H1 (cell line): ENCODE data around the gene CCDC14. TPM values are rescaled to one million over a fixed set of nuclear protein-coding genes. Genes with fewer than 3 reads are reported as not detected.

ENCODE experiments used
- CTCF ChIA-PET: fragments of 300-600 bp; sonication (Branson Sonifier 250); formaldehyde crosslinking; loops from one replicate; lab custom pipeline; 2021; ENCODE audit not compliant: partially characterized antibody; lab: Charles Lee
- POLR2A ChIA-PET: fragments of 300-600 bp; sonication (Branson Sonifier 250); formaldehyde crosslinking; loops from one replicate; lab custom pipeline; 2021; ENCODE audit warnings: inconsistent platforms; ENCODE audit not compliant: partially characterized antibody; lab: Charles Lee
- DNase-seq, 2 experiments: peaks; one replicate each; pipeline versions ENCODE4 v3.0.0 to v3.0.0-alpha.2; 2010 to 2022; ENCODE audit warnings: low spot score in 2 of 2, low read depth in 1 of 2, mixed read lengths in 1 of 2
- FAIRE-seq: peaks from 2 replicates; lab custom pipeline; 2011; peaks lifted over from hg19 to GRCh38; lab: Jason Lieb, UNC
- H2AFZ ChIP-seq: 2 replicates; pipeline ENCODE4 v1.8.1; 2012; ENCODE audit warnings: low read length, inconsistent platforms
- H2AK5ac ChIP-seq: 2 replicates; pipeline ENCODE4 v1.6.1; 2013; ENCODE audit warnings: low read depth, low read length
- H2BK120ac ChIP-seq: replicated peaks from 2 replicates; pipeline ENCODE3; 2013; ENCODE audit warnings: low read depth, low read length, inconsistent platforms
- H2BK12ac ChIP-seq: 2 replicates; pipeline ENCODE4 v1.6.1; 2013; ENCODE audit warnings: low read depth, low read length
- H2BK15ac ChIP-seq: 2 replicates; pipeline ENCODE4 v1.6.1; 2013; ENCODE audit warnings: low read length
- H2BK20ac ChIP-seq: 2 replicates; pipeline ENCODE4 v1.6.1; 2013; ENCODE audit warnings: low read length
- H2BK5ac ChIP-seq: 2 replicates; pipeline ENCODE4 v1.6.1; 2013; ENCODE audit warnings: low read depth, low read length
- H3K14ac ChIP-seq: 2 replicates; pipeline ENCODE4 v1.6.1; 2013; ENCODE audit warnings: inconsistent platforms; ENCODE audit not compliant: insufficient read length
- H3K18ac ChIP-seq: 2 replicates; pipeline ENCODE4 v1.6.1; 2013; ENCODE audit warnings: low read length; ENCODE audit errors: extremely low read depth
- H3K23ac ChIP-seq: 2 replicates; pipeline ENCODE4 v1.6.1; 2013; ENCODE audit warnings: inconsistent platforms; ENCODE audit not compliant: insufficient read length
- H3K23me2 ChIP-seq: 2 replicates; pipeline ENCODE4 v1.6.1; 2013; ENCODE audit warnings: low read depth, low read length
- H3K27ac ChIP-seq: 2 replicates; pipeline ENCODE4 v1.6.1; 2011; ENCODE audit warnings: low read depth, low read length, inconsistent platforms
- H3K27me3 ChIP-seq, 4 experiments: replicated peaks in 1 of 4; 1 replicate in 1 of 4; 2 replicates in 3 of 4; pipeline versions ENCODE4 v1.6.1 to v1.8.1; 2011 to 2013; ENCODE audit warnings: low read length in 3 of 4, mild to moderate bottlenecking in 3 of 4, inconsistent platforms in 2 of 4, mixed read lengths in 2 of 4, moderate library complexity in 1 of 4; ENCODE audit not compliant: control insufficient read depth in 3 of 4, insufficient read depth in 3 of 4; ENCODE audit errors: extremely low read depth in 1 of 4
- H3K36me3 ChIP-seq, 4 experiments: 2 replicates each; pipeline versions ENCODE4 v1.6.1 to v1.8.1; 2011 to 2013; ENCODE audit warnings: mild to moderate bottlenecking in 4 of 4, low read length in 3 of 4, moderate library complexity in 2 of 4, control low read depth in 1 of 4, inconsistent platforms in 1 of 4; ENCODE audit not compliant: insufficient read depth in 4 of 4, control insufficient read depth in 2 of 4
- H3K4ac ChIP-seq: replicated peaks from 2 replicates; pipeline ENCODE3; 2013; ENCODE audit warnings: low read length, low read depth, mixed read lengths, inconsistent platforms; ENCODE audit not compliant: insufficient read length
- H3K4me1 ChIP-seq, 4 experiments: replicated peaks in 1 of 4; 1 replicate in 1 of 4; 2 replicates in 3 of 4; pipeline versions ENCODE4 v1.6.1 to v1.8.1; 2011 to 2013; ENCODE audit warnings: low read length in 3 of 4, inconsistent platforms in 2 of 4, mixed read lengths in 1 of 4; ENCODE audit not compliant: insufficient read depth in 4 of 4, control insufficient read depth in 3 of 4
- H3K4me2 ChIP-seq, 2 experiments: 2 replicates each; pipeline versions ENCODE4 v1.6.1 to v1.8.1; 2011 to 2013; ENCODE audit warnings: low read depth in 2 of 2, low read length in 2 of 2, control low read depth in 1 of 2, inconsistent platforms in 1 of 2, mild to moderate bottlenecking in 1 of 2; ENCODE audit not compliant: insufficient read depth in 1 of 2
- H3K4me3 ChIP-seq, 4 experiments: fragments of 200-600, 300-600 bp in 1 of 4; sonication (generic), shearing (Covaris generic), sonication (Bioruptor Twin) in 1 of 4; 2 replicates each; pipeline versions ENCODE4 v1.5.1 to v1.8.1; 2011 to 2016; ENCODE audit warnings: low read length in 4 of 4, low read depth in 3 of 4, control low read depth in 2 of 4, inconsistent platforms in 2 of 4, mild to moderate bottlenecking in 2 of 4, mixed read lengths in 1 of 4, moderate library complexity in 1 of 4; ENCODE audit not compliant: insufficient read depth in 2 of 4; ENCODE audit errors: extremely low read depth in 1 of 4
- H3K56ac ChIP-seq: replicated peaks from 2 replicates; pipeline ENCODE3; 2013; ENCODE audit warnings: low read depth, mild to moderate bottlenecking, mixed read lengths, low read length, inconsistent platforms; ENCODE audit not compliant: insufficient read length
- H3K79me1 ChIP-seq: 2 replicates; pipeline ENCODE4 v1.6.1; 2013; ENCODE audit warnings: low read depth, low read length, control low read depth
- H3K79me2 ChIP-seq, 2 experiments: 2 replicates each; pipeline versions ENCODE4 v1.6.1 to v1.8.1; 2012 to 2013; ENCODE audit warnings: low read length in 2 of 2, mild to moderate bottlenecking in 2 of 2, inconsistent platforms in 1 of 2; ENCODE audit not compliant: insufficient read depth in 2 of 2, control insufficient read depth in 1 of 2
- H3K9ac ChIP-seq, 4 experiments: replicated peaks in 1 of 4; 1 replicate in 1 of 4; 2 replicates in 3 of 4; pipeline versions ENCODE4 v1.6.1 to v1.8.1; 2011 to 2013; ENCODE audit warnings: low read depth in 3 of 4, low read length in 3 of 4, control low read depth in 2 of 4, mild to moderate bottlenecking in 2 of 4, moderate library complexity in 2 of 4, inconsistent platforms in 1 of 4; ENCODE audit errors: extremely low read depth in 1 of 4
- H3K9me3 ChIP-seq, 2 experiments: 2 replicates each; pipeline versions ENCODE4 v1.6.1 to v1.8.1; 2012 to 2013; ENCODE audit warnings: mild to moderate bottlenecking in 2 of 2, moderate library complexity in 2 of 2, control low read depth in 1 of 2, inconsistent platforms in 1 of 2, low read depth in 1 of 2, low read length in 1 of 2, mixed read lengths in 1 of 2; ENCODE audit not compliant: insufficient read depth in 2 of 2
- H4K20me1 ChIP-seq, 2 experiments: replicated peaks in 1 of 2; 2 replicates each; pipeline versions ENCODE3 to v1.8.1; 2011 to 2013; ENCODE audit warnings: inconsistent platforms in 2 of 2, low read length in 2 of 2, mild to moderate bottlenecking in 1 of 2; ENCODE audit not compliant: insufficient read depth in 2 of 2, control insufficient read depth in 1 of 2
- H4K5ac ChIP-seq: 2 replicates; pipeline ENCODE4 v1.6.1; 2013; ENCODE audit warnings: low read length, low read depth, mixed read lengths, inconsistent platforms; ENCODE audit not compliant: insufficient read length
- H4K8ac ChIP-seq: 2 replicates; pipeline ENCODE4 v1.8.0; 2013; ENCODE audit warnings: mild to moderate bottlenecking, moderate library complexity, low read length, inconsistent platforms; ENCODE audit not compliant: insufficient read depth; ENCODE audit errors: extremely low read depth
- H4K91ac ChIP-seq: replicated peaks from 2 replicates; pipeline ENCODE3; 2013; ENCODE audit warnings: low read length, mixed read lengths, inconsistent platforms; ENCODE audit not compliant: insufficient read length
- ASH2L ChIP-seq: fragments of 200-600, 300-600 bp; sonication (generic); IDR thresholded peaks from one replicate; pipeline ENCODE4 v1.7.1; 2017; ENCODE audit warnings: low read length
- BACH1 ChIP-seq: IDR thresholded peaks from 2 replicates; pipeline ENCODE4 v1.6.1; 2012; ENCODE audit warnings: low read length, improper control_type of control experiment
- CREB1 ChIP-seq: IDR thresholded peaks from 2 replicates; pipeline ENCODE4 v1.6.1; 2012; ENCODE audit warnings: inconsistent platforms
- EZH2 ChIP-seq: fragments of 200-600 bp; sonication (generic); IDR thresholded peaks from 2 replicates; pipeline ENCODE4 v1.7.1; 2012; ENCODE audit warnings: low read depth, mild to moderate bottlenecking, moderate library complexity, low read length, inconsistent platforms; ENCODE audit not compliant: severe bottlenecking
- GABPA ChIP-seq: IDR thresholded peaks from 2 replicates; pipeline ENCODE4 v1.6.1; 2011; ENCODE audit warnings: mild to moderate bottlenecking, low read length, moderate library complexity, borderline replicate concordance; ENCODE audit not compliant: insufficient read depth
- KDM1A ChIP-seq: fragments of 200-600, 300-600 bp; sonication (generic); IDR thresholded peaks from 2 replicates; pipeline ENCODE4 v1.7.1; 2016; ENCODE audit warnings: mild to moderate bottlenecking, low read length, borderline replicate concordance
- MAX ChIP-seq: IDR thresholded peaks from 2 replicates; pipeline ENCODE4 v1.6.1; 2012; ENCODE audit warnings: inconsistent platforms
- NRF1 ChIP-seq: IDR thresholded peaks from 2 replicates; pipeline ENCODE4 v1.6.1; 2011; ENCODE audit warnings: mild to moderate bottlenecking, low read depth, low read length, improper control_type of control experiment
- RBBP5 ChIP-seq: IDR thresholded peaks from 2 replicates; pipeline ENCODE4 v1.7.1; 2012; ENCODE audit warnings: low read depth, mild to moderate bottlenecking, inconsistent platforms, low read length, moderate library complexity, borderline replicate concordance
- SIRT6 ChIP-seq: IDR thresholded peaks from one replicate; pipeline ENCODE4 v1.7.1; 2012; ENCODE audit warnings: low read length, inconsistent platforms
- SP1 ChIP-seq: IDR thresholded peaks from 2 replicates; pipeline ENCODE4 v1.6.1; 2011; ENCODE audit warnings: low read depth, low read length
- TBP ChIP-seq: IDR thresholded peaks from 2 replicates; pipeline ENCODE4 v1.6.1; 2011; ENCODE audit warnings: low read depth, low read length, improper control_type of control experiment
- TEAD4 ChIP-seq: IDR thresholded peaks from 2 replicates; pipeline ENCODE4 v1.6.1; 2012; ENCODE audit warnings: low read depth, low read length, inconsistent platforms, mixed read lengths
- WGBS, 2 experiments: shearing (Covaris generic) in 1 of 2; methylation state at CpG; one replicate each; pipeline versions ENCODE4 v1.1.6 to v1.1.7; 2013 to 2015; ENCODE audit warnings: low lambda C conversion rate in 2 of 2, mixed read lengths in 2 of 2, inconsistent platforms in 1 of 2, low coverage in 1 of 2, missing lambda C conversion rate in 1 of 2; ENCODE audit not compliant: insufficient replicate concordance in 2 of 2, insufficient coverage in 1 of 2, insufficient read length in 1 of 2; ENCODE audit errors: extremely low coverage in 1 of 2, missing lambda C conversion rate in 1 of 2; 5-methylcytosine and 5-hydroxymethylcytosine counted together
- polyA plus RNA-seq, 7 experiments: library from polyadenylated mRNA; depleted of rRNA in 3 of 7; stranded (reverse) in 5 of 7; unstranded in 2 of 7; fragments of >200 nt in 5 of 7; fragments of 200-250 nt in 2 of 7; gene quantifications; 1 replicate in 5 of 7; 2 replicates in 1 of 7; 4 replicates in 1 of 7; pipeline versions ENCODE4 v1.2.1 to v1.2.3, GENCODE V29; 2011 to 2013; ENCODE audit warnings: missing spikeins in 2 of 7, mixed read lengths in 2 of 7
- total RNA-seq: library from RNA; stranded (reverse); fragmentation: NEBNext Ultra II Directional; extraction: Animal tissue kit (Norgen Biotek cat#: 25700); gene quantifications from 2 replicates; pipeline ENCODE4 v1.2.1, GENCODE V29; 2021
- TF ChIP-seq, protein P1 (sequence below): IDR thresholded peaks from 2 replicates; pipeline ENCODE4 v1.6.1; 2011; ENCODE audit warnings: low read length, improper control_type of control experiment

CCDC14 gene
- total and polyA plus RNA-seq, 2 of the 8 experiments (the other 6 are each of a cell fraction or from before 2014, with no cell fraction given): 53.6 to 95.7 TPM

GRCh38 chr3:123864706-123865105 is 96.3 kb downstream of the CCDC14 start:
- H3K18ac ChIP-seq: no peak overlapping the region
- no peak overlapping the region for H3K4me2 ChIP-seq
- FAIRE-seq (no peak), DNase-seq (no peak)
- peaks cover 0 to 5% (median 0%) of the 10 kb centered on the region in 4 experiments; a peak in 1 of 7 replicates for H3K4me1 ChIP-seq
- H3K27me3 ChIP-seq: no peaks in the 10 kb centered on the region
- no peaks in the 10 kb centered on the region for H3K23me2 ChIP-seq
- ChIA-PET CTCF (interaction anchor here (0.9 to 1.6 kb wide), 3 partner anchors 12 to 17 kb away, joined by 3 to 8 read pairs (median 5); no protein-coding TSS in a partner anchor), POLR2A (interaction anchor here (1.0 kb wide), 1 partner anchor 22 kb away, joined by 3 read pairs; no protein-coding TSS in a partner anchor)
- H4K8ac ChIP-seq: no peak overlapping the region
- no peak for TF ChIP-seq RBBP5
- no peak for TF ChIP-seq TBP
- no peak for TF ChIP-seq TEAD4
- TF ChIP-seq EZH2: no peak
- no peak for TF ChIP-seq NRF1
- no peak for TF ChIP-seq CREB1
- no peak for TF ChIP-seq MAX
- TF ChIP-seq KDM1A: no peak
- no peak for TF ChIP-seq ASH2L
- no peak for TF ChIP-seq BACH1
- TF ChIP-seq SIRT6: no peak
- TF ChIP-seq, protein P1, sequence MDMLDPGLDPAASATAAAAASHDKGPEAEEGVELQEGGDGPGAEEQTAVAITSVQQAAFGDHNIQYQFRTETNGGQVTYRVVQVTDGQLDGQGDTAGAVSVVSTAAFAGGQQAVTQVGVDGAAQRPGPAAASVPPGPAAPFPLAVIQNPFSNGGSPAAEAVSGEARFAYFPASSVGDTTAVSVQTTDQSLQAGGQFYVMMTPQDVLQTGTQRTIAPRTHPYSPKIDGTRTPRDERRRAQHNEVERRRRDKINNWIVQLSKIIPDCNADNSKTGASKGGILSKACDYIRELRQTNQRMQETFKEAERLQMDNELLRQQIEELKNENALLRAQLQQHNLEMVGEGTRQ: no peak
- no peak for TF ChIP-seq SP1
- TF ChIP-seq GABPA: no peak
- no peak overlapping the region for H3K23ac ChIP-seq
- no peak overlapping the region for H3K14ac ChIP-seq
- 98% methylated on average over 4 of the region's 4 CpGs; no CpG with 5 or more reads in 1 of the 2 experiments for WGBS, 2 experiments
- peaks cover 0 to 3% of the 10 kb centered on the region in 2 experiments; a peak in 1 of 4 replicates for H3K79me2 ChIP-seq
- no peaks in the 10 kb centered on the region; the same call in 1 of the 2 replicates for H3K79me1 ChIP-seq
- H3K4ac ChIP-seq: no peak overlapping the region
- H4K5ac ChIP-seq: no peak overlapping the region
- no peak overlapping the region for H2BK15ac ChIP-seq
- H3K9me3 ChIP-seq: no peaks in the 10 kb centered on the region
- no peak overlapping the region for H3K27ac ChIP-seq
- H4K91ac ChIP-seq: no peak overlapping the region
- no peak overlapping the region for H2BK12ac ChIP-seq
- H3K36me3 ChIP-seq: no peaks in the 10 kb centered on the region
- no peak overlapping the region for H2BK5ac ChIP-seq
- H4K20me1 ChIP-seq: no peaks in the 10 kb centered on the region
- no peak overlapping the region for H2AFZ ChIP-seq
- H2BK20ac ChIP-seq: no peak overlapping the region
- H3K9ac ChIP-seq: no peak overlapping the region
- no peak overlapping the region for H3K56ac ChIP-seq
- no peak overlapping the region; the same call in 1 of the 2 replicates for H2AK5ac ChIP-seq
- no peak overlapping the region for H2BK120ac ChIP-seq
- H3K4me3 ChIP-seq: no peak overlapping the region
